Hepatocyte (in vitro differentiated cells): ENCODE results near the gene LRRC26.
"Not testable (repeated sequence)": the region's sequence is repeated elsewhere in the genome, so short reads cannot be mapped to it uniquely, and the experiment has no call there.

Experiments used
- EZH2 ChIP-seq: fragments of 200-600 bp; sonication (generic); IDR thresholded peaks from 2 replicates; pipeline ENCODE4 v1.6.1; 2016; ENCODE audit warnings: antibody characterized with exemption, mild to moderate bottlenecking, borderline replicate concordance
- EZH2phosphoT487 ChIP-seq: fragments of 200-600 bp; sonication (generic); IDR thresholded peaks from one replicate; pipeline ENCODE4 v1.6.1; 2018; ENCODE audit warnings: antibody characterized with exemption, mild to moderate bottlenecking, low read depth, moderate library complexity; ENCODE audit not compliant: unreplicated experiment, severe bottlenecking

- TF ChIP-seq EZH2, EZH2phosphoT487: not testable (repeated sequence)
Measured at GRCh38 chr9:137122796-137123467, 46.9 kb downstream of the LRRC26 start.
